Osteocyte (in vitro differentiated cells): ENCODE measurements around the gene PLAAT3. TPM values are rescaled to one million over a fixed set of nuclear protein-coding genes. Genes with fewer than 3 reads are reported as not detected.
A peak's percentile ranks its signal among the peaks of the same experiment; 100 is the strongest.

ENCODE experiments used
- DNase-seq: peaks from one replicate; pipeline ENCODE4 v3.0.0; 2021; ENCODE audit warnings: mixed read lengths; ENCODE audit not compliant: unreplicated experiment; ENCODE audit errors: extremely low spot score
- H3K27ac Mint-ChIP-seq: one replicate; pipeline ENCODE4 v1.8.0; 2021; ENCODE audit warnings: mild to moderate bottlenecking, mixed read lengths; ENCODE audit not compliant: unreplicated experiment
- H3K27me3 Mint-ChIP-seq: one replicate; pipeline ENCODE4 v1.8.0; 2021; ENCODE audit warnings: mixed read lengths; ENCODE audit not compliant: unreplicated experiment
- H3K36me3 Mint-ChIP-seq: one replicate; pipeline ENCODE4 v1.8.0; 2021; ENCODE audit warnings: mixed read lengths; ENCODE audit not compliant: unreplicated experiment
- H3K4me1 Mint-ChIP-seq: one replicate; pipeline ENCODE4 v1.8.0; 2021; ENCODE audit warnings: mixed read lengths; ENCODE audit not compliant: unreplicated experiment
- H3K4me3 Mint-ChIP-seq: one replicate; pipeline ENCODE4 v1.8.0; 2021; ENCODE audit warnings: mild to moderate bottlenecking, moderate library complexity, mixed read lengths; ENCODE audit not compliant: unreplicated experiment
- H3K9me3 Mint-ChIP-seq: one replicate; pipeline ENCODE4 v1.8.0; 2021; ENCODE audit warnings: mixed read lengths; ENCODE audit not compliant: unreplicated experiment
- total RNA-seq: library from RNA; stranded (reverse); gene quantifications from 2 replicates; pipeline ENCODE4 v1.2.1, GENCODE V29; 2021
- TF ChIP-seq, protein P1 (sequence below): fragments of 200-600 bp; sonication (generic); IDR thresholded peaks from 2 replicates; pipeline ENCODE4 v1.5.0; 2021; ENCODE audit warnings: antibody characterized with exemption, mild to moderate bottlenecking, moderate library complexity

The PLAAT3 gene
- total RNA-seq, 1 donor from 2014 or later, result 20.0 TPM

DNA sequence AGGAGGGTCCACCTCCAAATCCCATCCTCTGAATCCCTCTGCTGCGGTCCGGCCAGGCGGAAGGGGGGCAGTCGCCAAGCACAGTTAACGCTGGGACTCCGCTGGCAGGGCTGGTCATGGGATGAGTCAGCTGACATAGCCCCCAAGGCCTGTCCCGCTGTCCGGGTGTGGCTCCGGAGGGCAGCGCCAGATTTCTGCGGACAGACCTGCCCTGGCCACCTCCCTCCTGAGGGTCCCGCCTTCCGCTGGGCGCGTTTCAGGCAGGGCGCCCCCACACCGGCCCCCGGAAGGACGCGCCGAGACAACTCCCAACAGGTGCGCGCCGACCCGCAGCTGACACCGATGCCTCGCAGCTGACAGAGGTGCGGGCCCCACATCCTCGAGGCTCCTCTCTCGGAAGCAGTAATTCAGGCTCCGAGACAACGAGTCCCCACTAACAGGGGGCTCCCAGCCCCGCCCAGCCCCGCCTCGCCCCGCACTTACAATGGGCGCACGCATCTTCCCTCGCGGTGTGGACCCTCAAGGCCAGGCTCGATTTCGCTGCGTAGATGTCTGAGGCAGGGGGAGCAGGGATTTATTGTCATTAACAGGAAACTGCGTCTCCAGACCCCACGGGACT is 607 bp downstream of the PLAAT3 start:
- Mint-ChIP-seq H3K9me3 (no peaks in the 10 kb centered on the region), H3K27me3 (no peaks in the 10 kb centered on the region), H3K4me3 (peak overlapping the region; percentile 80), H3K36me3 (no peaks in the 10 kb centered on the region), H3K27ac (peak overlapping the region; percentile 34), H3K4me1 (peaks cover 48% of the 10 kb centered on the region)
- no peak for DNase-seq
- TF ChIP-seq, protein P1, sequence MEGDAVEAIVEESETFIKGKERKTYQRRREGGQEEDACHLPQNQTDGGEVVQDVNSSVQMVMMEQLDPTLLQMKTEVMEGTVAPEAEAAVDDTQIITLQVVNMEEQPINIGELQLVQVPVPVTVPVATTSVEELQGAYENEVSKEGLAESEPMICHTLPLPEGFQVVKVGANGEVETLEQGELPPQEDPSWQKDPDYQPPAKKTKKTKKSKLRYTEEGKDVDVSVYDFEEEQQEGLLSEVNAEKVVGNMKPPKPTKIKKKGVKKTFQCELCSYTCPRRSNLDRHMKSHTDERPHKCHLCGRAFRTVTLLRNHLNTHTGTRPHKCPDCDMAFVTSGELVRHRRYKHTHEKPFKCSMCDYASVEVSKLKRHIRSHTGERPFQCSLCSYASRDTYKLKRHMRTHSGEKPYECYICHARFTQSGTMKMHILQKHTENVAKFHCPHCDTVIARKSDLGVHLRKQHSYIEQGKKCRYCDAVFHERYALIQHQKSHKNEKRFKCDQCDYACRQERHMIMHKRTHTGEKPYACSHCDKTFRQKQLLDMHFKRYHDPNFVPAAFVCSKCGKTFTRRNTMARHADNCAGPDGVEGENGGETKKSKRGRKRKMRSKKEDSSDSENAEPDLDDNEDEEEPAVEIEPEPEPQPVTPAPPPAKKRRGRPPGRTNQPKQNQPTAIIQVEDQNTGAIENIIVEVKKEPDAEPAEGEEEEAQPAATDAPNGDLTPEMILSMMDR, result no peak

DNA sequence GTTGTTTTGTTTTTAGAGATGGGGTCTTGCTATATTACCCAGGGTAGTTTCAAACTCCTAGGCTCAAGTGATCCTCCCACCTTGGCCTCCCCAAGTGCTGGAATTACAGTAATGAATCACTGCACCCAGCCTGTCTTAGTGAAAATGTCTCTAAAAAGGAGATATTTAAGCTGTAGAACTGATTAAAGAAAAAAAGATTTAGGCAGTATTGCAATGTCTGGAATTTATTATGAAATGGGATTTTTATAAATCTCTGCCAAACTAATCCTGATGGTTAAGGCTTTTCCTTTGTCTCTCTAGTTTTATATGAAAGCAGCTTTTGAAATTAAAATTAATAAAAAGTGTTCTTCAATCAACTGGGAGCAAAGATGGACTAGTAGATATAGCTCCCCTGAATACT is 2.1 kb downstream of the PLAAT3 start:
- H3K36me3 Mint-ChIP-seq, result no peaks in the 10 kb centered on the region
- TF ChIP-seq, protein P1, result no peak
- DNase-seq, result no peak
- peak overlapping the region; percentile 47 for H3K27ac Mint-ChIP-seq
- peaks cover 57% of the 10 kb centered on the region for H3K4me1 Mint-ChIP-seq
- no peaks in the 10 kb centered on the region for H3K9me3 Mint-ChIP-seq
- H3K4me3 Mint-ChIP-seq, result no peak overlapping the region
- H3K27me3 Mint-ChIP-seq, result peaks cover 2% of the 10 kb centered on the region

DNA sequence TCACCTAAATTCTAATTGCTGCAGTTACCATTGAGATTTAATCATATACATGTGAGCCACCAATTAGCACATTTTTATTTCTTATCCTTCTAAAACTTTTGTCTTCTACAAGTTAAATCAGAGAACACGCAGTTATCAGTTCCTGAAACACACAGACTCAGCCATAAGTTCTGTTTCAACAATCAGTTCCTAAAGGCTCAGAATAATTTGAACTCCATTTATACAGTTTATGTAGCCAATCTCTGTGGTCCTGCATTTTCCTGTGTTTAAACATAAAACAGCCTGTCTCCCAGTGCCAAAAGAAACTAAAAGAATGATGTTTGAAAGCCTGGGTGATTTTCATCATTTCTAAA is 2.9 kb downstream of the PLAAT3 start:
- Mint-ChIP-seq H3K36me3 (no peaks in the 10 kb centered on the region), H3K4me1 (peaks cover 57% of the 10 kb centered on the region), H3K27me3 (peaks cover 2% of the 10 kb centered on the region), H3K4me3 (peak overlapping the region; percentile 53), H3K27ac (peak overlapping the region; percentile 80), H3K9me3 (no peaks in the 10 kb centered on the region)
- TF ChIP-seq, protein P1, result no peak
- DNase-seq, result no peak

DNA sequence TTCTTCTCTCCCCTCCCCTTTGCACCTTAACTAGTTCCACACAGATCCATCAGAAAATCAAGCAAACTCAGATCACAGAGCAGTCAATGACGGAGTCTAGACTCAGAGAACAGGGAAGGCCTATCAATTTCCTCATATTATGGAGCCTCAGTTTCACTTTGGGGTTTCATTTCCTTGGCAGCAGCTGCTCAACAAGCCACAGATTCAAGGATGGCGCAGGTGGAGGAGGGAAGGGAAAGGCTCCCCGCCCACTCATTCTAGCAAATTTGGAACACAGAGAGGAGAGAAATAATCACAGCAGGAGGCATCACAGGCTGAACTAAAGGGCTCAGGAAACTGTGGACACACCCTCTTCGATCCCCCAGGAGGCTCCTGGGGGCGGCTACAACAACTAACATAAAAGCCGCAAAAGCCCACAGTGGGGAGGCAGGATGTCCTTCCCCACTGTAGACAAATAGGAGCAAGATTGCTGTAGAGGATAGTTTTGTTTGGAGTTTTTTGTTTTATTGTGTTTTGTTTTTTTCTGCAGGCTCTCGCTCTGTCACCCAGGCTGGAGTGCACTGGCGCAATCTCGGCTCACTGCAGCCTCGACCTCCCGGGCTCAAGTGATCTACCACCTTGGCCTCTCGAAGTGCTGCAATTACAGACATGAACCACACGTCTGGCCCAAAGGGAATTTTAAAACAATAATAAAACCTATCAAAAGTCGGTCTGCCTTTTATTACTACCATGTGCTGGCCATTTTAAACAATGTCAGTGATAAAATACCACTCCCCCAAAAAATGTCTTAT is 3.4 kb downstream of the PLAAT3 start:
- Mint-ChIP-seq H3K36me3 (no peaks in the 10 kb centered on the region), H3K27ac (peak overlapping the region; percentile 80), H3K27me3 (peaks cover 2% of the 10 kb centered on the region), H3K4me3 (peak overlapping the region; percentile 53), H3K9me3 (no peaks in the 10 kb centered on the region), H3K4me1 (peaks cover 57% of the 10 kb centered on the region)
- no peak for DNase-seq
- TF ChIP-seq, protein P1, result no peak

DNA sequence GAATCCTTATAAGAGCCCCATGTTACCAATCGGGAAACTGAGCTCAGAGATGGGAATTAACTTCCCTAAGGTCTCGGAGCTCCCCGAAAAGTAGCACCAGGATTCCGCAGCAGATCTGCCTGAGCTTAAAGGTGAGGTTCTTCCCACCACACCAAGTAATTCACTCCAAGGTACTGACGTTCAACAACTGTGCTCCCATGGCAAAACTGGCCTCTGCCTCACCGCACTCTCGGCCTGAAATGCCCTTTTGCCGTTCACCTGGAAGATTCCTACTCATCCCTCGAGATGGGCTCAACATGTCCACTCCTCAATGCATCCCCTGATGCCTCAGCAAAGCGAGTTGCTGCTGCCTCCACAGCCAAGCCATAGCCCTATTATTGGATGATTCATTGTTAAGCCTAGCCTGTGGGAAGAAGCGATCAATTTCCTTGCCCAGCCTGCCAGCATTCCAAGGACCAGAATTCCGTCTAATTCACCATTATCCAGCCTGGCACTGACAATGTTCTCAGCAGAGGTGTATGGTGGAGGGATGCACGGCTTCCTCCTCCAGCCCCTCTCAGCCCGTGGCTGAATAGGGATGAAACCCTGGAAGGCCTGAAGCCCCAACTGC is 4.2 kb downstream of the PLAAT3 start:
- Mint-ChIP-seq H3K9me3 (no peaks in the 10 kb centered on the region), H3K27ac (peak overlapping the region; percentile 80), H3K4me1 (peaks cover 57% of the 10 kb centered on the region), H3K36me3 (no peaks in the 10 kb centered on the region), H3K27me3 (peaks cover 2% of the 10 kb centered on the region), H3K4me3 (peak overlapping the region; percentile 53)
- TF ChIP-seq, protein P1, result no peak
- no peak for DNase-seq
